HCT116 (cell line): ENCODE measurements around the gene PSAP. TPM values are rescaled to one million over a fixed set of nuclear protein-coding genes. Genes with fewer than 3 reads are reported as not detected.

Experiments
- ATAC-seq: fragments of 200-7000 bp; cut with Tn5 transposase; 2 replicates; pipeline ENCODE4 v1.9.1; 2020; ENCODE audit warnings: mild to moderate bottlenecking, moderate library complexity
- BruUV-seq: library from RNA; stranded (reverse); fragments of 400-500 nt; replicated peaks from 2 replicates; lab custom pipeline; 2021; lab: Mats Ljungman, UMichigan
- CTCF ChIA-PET: fragments of 300-600 bp; sonication (Branson Sonifier 250); formaldehyde crosslinking; loops from one replicate; lab custom pipeline; 2021; ENCODE audit warnings: antibody characterized with exemption; lab: Charles Lee
- POLR2A ChIA-PET: fragments of 300-600, 350-600 bp; sonication (Branson Sonifier 250); formaldehyde crosslinking; loops from one replicate; lab custom pipeline; 2021; ENCODE audit warnings: antibody characterized with exemption; lab: Charles Lee
- RAD21 ChIA-PET, 2 experiments: fragments of 300-600 bp; sonication (Branson Sonifier 250); formaldehyde crosslinking; loops; one replicate each; lab custom pipeline; 2023; ENCODE audit warnings: low total read pairs in 2 of 2; ENCODE audit not compliant: uncharacterized antibody in 2 of 2, unreplicated experiment in 2 of 2, low non-redundant PET in 1 of 2; lab: Charles Lee
- DNase-seq: peaks from one replicate; pipeline ENCODE4 v3.0.0-alpha.2; 2010; ENCODE audit warnings: low read depth, low spot score
- H2AFZ ChIP-seq: fragments of 200-600 bp; shearing (Covaris generic), sonication (generic); 2 replicates; pipeline ENCODE4 v1.6.1; 2017; ENCODE audit warnings: low read depth, mixed run types, mixed read lengths, antibody characterized with exemption, low read length; ENCODE audit not compliant: poor library complexity, severe bottlenecking
- H3K27ac ChIP-seq: 2 replicates; pipeline ENCODE4 v1.5.1; 2012; ENCODE audit warnings: low read depth, low read length
- H3K27me3 ChIP-seq: fragments of 200-600 bp; sonication (generic); 2 replicates; pipeline ENCODE4 v1.6.1; 2016; ENCODE audit warnings: mixed run types, low read length, mixed read lengths; ENCODE audit not compliant: insufficient read depth
- H3K36me3 ChIP-seq, 2 experiments: fragments of 200-500 bp in 1 of 2; fragments of 200-600 bp in 1 of 2; sonication (Bioruptor generic) in 1 of 2; sonication (generic) in 1 of 2; 2 replicates each; pipeline versions ENCODE4 v1.5.1 to v1.6.1; 2014 to 2016; ENCODE audit warnings: low read length in 2 of 2, inconsistent platforms in 1 of 2, mixed read lengths in 1 of 2, mixed run types in 1 of 2; ENCODE audit not compliant: insufficient read depth in 2 of 2, control insufficient read depth in 1 of 2
- H3K4me1 ChIP-seq, 2 experiments: fragments of 200-600 bp in 1 of 2; sonication (generic) in 1 of 2; 2 replicates each; pipeline versions ENCODE4 v1.5.1 to v1.6.1; 2012 to 2017; ENCODE audit warnings: low read length in 2 of 2, inconsistent platforms in 1 of 2, mild to moderate bottlenecking in 1 of 2, mixed read lengths in 1 of 2, mixed run types in 1 of 2, moderate library complexity in 1 of 2; ENCODE audit not compliant: insufficient read depth in 2 of 2, control insufficient read depth in 1 of 2
- H3K4me2 ChIP-seq: fragments of 200-600 bp; sonication (generic); 2 replicates; pipeline ENCODE4 v1.6.1; 2017; ENCODE audit warnings: mixed run types, low read length, mixed read lengths
- H3K4me3 ChIP-seq, 2 experiments: fragments of 200-600 bp in 1 of 2; sonication (generic) in 1 of 2; replicated peaks in 1 of 2; 2 replicates each; pipeline ENCODE4 v1.5.1; 2011 to 2016; ENCODE audit warnings: low read length in 2 of 2, control low read depth in 1 of 2, low read depth in 1 of 2, mild to moderate bottlenecking in 1 of 2, mixed read lengths in 1 of 2, mixed run types in 1 of 2
- H3K79me2 ChIP-seq: fragments of 200-600 bp; sonication (generic); 2 replicates; pipeline ENCODE4 v1.6.1; 2017; ENCODE audit warnings: mild to moderate bottlenecking, mixed run types, low read length, moderate library complexity, mixed read lengths; ENCODE audit not compliant: insufficient read depth
- H3K9ac ChIP-seq: fragments of 200-600 bp; sonication (generic); 2 replicates; pipeline ENCODE4 v1.6.1; 2016; ENCODE audit warnings: low read length, mixed read lengths
- H3K9me2 ChIP-seq: fragments of 200-600 bp; sonication (generic), shearing (Covaris generic); 2 replicates; pipeline ENCODE4 v1.6.1; 2017; ENCODE audit warnings: mixed run types, mild to moderate bottlenecking, moderate library complexity; ENCODE audit not compliant: insufficient read depth
- H3K9me3 ChIP-seq, 2 experiments: fragments of 200-500 bp in 1 of 2; fragments of 200-600 bp in 1 of 2; sonication (Bioruptor generic) in 1 of 2; sonication (generic) in 1 of 2; 2 replicates each; pipeline ENCODE4 v1.6.1; 2014 to 2017; ENCODE audit warnings: low read length in 2 of 2, mixed read lengths in 2 of 2, inconsistent platforms in 1 of 2, low read depth in 1 of 2, mild to moderate bottlenecking in 1 of 2, mixed run types in 1 of 2, moderate library complexity in 1 of 2; ENCODE audit not compliant: control insufficient read depth in 1 of 2, insufficient read depth in 1 of 2
- H4K20me1 ChIP-seq: fragments of 200-600 bp; sonication (generic), shearing (Covaris generic); 2 replicates; pipeline ENCODE4 v1.6.1; 2017; ENCODE audit warnings: mixed run types, mild to moderate bottlenecking, moderate library complexity; ENCODE audit not compliant: insufficient read depth
- CBX3 ChIP-seq: IDR thresholded peaks from 2 replicates; pipeline ENCODE4 v1.6.1; 2012; ENCODE audit warnings: low read depth
- ELF1 ChIP-seq: IDR thresholded peaks from 2 replicates; pipeline ENCODE4 v1.6.1; 2012; ENCODE audit warnings: low read depth, borderline replicate concordance
- intact Hi-C: fragments of 100-400 bp; cut with micrococcal nuclease; formaldehyde crosslinking; loops from 2 replicates; pipeline ENCODE4 v1.10.0; 2022
- total RNA-seq: library from RNA; stranded (reverse); gene quantifications from one replicate; pipeline ENCODE4 v1.2.1, GENCODE V29; 2021; ENCODE audit not compliant: unreplicated experiment

PSAP gene
- total RNA-seq, 1 experiment from 2014 or later, result 444 TPM

DNA sequence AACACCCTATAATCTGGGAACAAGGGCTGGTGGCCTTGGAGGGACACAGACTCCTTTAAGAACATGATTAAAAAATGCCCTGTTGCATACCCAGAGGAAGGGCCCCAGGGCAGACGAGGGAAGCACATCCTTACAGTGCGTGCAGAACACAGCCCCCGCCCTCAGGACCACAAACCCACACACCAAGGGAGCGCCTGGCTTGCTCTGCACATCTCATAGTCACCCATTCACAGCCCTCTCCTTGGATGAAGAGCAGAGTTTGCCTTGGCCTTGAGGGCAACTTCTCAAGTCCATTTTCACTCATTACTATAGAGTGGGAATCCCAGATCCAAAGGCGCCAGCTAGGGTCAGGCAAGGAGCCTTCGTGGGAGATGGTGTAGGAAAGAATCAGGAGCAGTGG lies 71.4 kb downstream of the PSAP start:
- DNase-seq (no peak), ATAC-seq (no peak)
- POLR2A ChIA-PET, result no interaction called here
- no peaks in the 10 kb centered on the region for H3K36me3 ChIP-seq
- H3K4me2 ChIP-seq, result no peak overlapping the region
- TF ChIP-seq CBX3, result no peak
- no peaks in the 10 kb centered on the region for H4K20me1 ChIP-seq
- H2AFZ ChIP-seq, result no peak overlapping the region
- CTCF ChIA-PET, result no interaction called here
- no peak overlapping the region for H3K4me3 ChIP-seq
- no peaks in the 10 kb centered on the region for H3K9me2 ChIP-seq
- no peaks in the 10 kb centered on the region for H3K79me2 ChIP-seq
- H3K9me3 ChIP-seq, result peaks cover 0 to 5% of the 10 kb centered on the region in 2 experiments; a peak in 1 of 4 replicates
- RAD21 ChIA-PET, result no interaction called here
- BruUV-seq, result no TSS peak
- intact Hi-C loops, result no loop called here
- no peak overlapping the region for H3K27ac ChIP-seq
- no peaks in the 10 kb centered on the region for H3K27me3 ChIP-seq
- H3K4me1 ChIP-seq, result peaks cover 2 to 10% of the 10 kb centered on the region in 2 experiments; a peak in 2 of 4 replicates
- no peak overlapping the region for H3K9ac ChIP-seq

DNA sequence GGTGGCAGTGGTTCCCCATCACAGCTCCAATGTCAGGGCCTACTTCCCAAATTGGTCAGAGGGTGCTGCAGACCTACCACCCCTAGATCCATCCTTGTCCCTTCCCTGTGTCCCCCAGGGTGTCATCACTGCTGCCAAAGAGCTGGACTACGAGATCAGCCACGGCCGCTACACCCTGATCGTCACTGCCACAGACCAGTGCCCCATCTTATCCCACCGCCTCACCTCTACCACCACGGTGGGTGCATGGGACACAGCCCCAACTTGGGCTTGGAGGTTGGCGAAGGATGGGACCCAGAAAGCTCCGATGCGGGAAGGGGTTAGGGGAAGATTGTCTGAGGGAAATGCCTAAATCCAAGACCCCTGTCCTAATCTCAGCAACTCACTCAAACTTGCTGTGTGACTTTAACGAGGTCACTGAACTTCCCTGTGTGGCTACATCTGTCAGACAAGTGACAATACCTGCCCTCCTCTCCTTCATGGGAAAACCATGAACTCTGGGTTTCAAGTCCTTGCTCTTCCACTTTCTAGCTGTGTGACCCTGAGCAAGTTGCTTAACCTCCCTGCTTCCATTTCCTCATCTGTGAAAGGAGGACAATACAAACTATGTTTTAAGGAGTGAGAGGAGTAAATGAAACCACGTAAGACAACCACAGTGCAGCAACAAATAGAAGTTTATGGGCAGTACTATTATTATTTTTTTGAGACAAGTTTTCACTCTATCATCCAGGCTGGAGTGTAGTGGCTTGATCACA lies 72.8 kb downstream of the PSAP start:
- peaks cover 0 to 5% of the 10 kb centered on the region in 2 experiments; a peak in 1 of 4 replicates for H3K9me3 ChIP-seq
- H4K20me1 ChIP-seq, result no peaks in the 10 kb centered on the region
- ChIA-PET CTCF (no interaction called here), POLR2A (no interaction called here), RAD21 (no interaction called here)
- peaks cover 7 to 21% of the 10 kb centered on the region in 2 experiments; a peak in 3 of 4 replicates for H3K4me1 ChIP-seq
- H3K27ac ChIP-seq, result no peak overlapping the region
- H3K27me3 ChIP-seq, result no peaks in the 10 kb centered on the region
- DNase-seq (no peak), ATAC-seq (no peak)
- TF ChIP-seq ELF1, result no peak
- H3K79me2 ChIP-seq, result no peaks in the 10 kb centered on the region
- no peak overlapping the region for H3K4me2 ChIP-seq
- no TSS peak for BruUV-seq
- no peaks in the 10 kb centered on the region for H3K9me2 ChIP-seq
- H2AFZ ChIP-seq, result no peak overlapping the region
- H3K9ac ChIP-seq, result no peak overlapping the region
- H3K36me3 ChIP-seq, result no peaks in the 10 kb centered on the region
- intact Hi-C loops, result no loop called here
- no peak overlapping the region for H3K4me3 ChIP-seq
